Mesenchymal stem cell (in vitro differentiated cells and primary cell): ENCODE data around the gene ABHD11.
A peak's percentile ranks its signal among the peaks of the same experiment; 100 is the strongest.

Source experiments
- DNase-seq: peaks from one replicate; pipeline ENCODE4 v3.0.0-alpha.2; 2013
- H2AFZ ChIP-seq: one replicate; pipeline ENCODE4 v1.6.1; 2013; ENCODE audit warnings: low read depth, mild to moderate bottlenecking, control low read depth, inconsistent platforms, low read length, moderate library complexity
- H2AK5ac ChIP-seq: 2 replicates; pipeline ENCODE4 v1.6.1; 2013; ENCODE audit warnings: low read length, moderate library complexity, mild to moderate bottlenecking, inconsistent platforms; ENCODE audit not compliant: severe bottlenecking
- H2BK120ac ChIP-seq: one replicate; pipeline ENCODE4 v1.6.1; 2013; ENCODE audit warnings: low read depth, mild to moderate bottlenecking, inconsistent platforms, low read length, moderate library complexity
- H2BK12ac ChIP-seq, 2 experiments: one replicate each; pipeline ENCODE4 v1.6.1; 2013; ENCODE audit warnings: inconsistent platforms in 2 of 2, low read length in 2 of 2, mild to moderate bottlenecking in 2 of 2, moderate library complexity in 2 of 2, control low read depth in 1 of 2
- H2BK15ac ChIP-seq: one replicate; pipeline ENCODE4 v1.6.1; 2013; ENCODE audit warnings: mild to moderate bottlenecking, low read depth, inconsistent platforms; ENCODE audit not compliant: poor library complexity, severe bottlenecking
- H2BK5ac ChIP-seq: 2 replicates; pipeline ENCODE4 v1.6.1; 2013; ENCODE audit warnings: low read depth, mild to moderate bottlenecking, low read length, control low read depth, inconsistent platforms; ENCODE audit not compliant: poor library complexity, severe bottlenecking
- H3K14ac ChIP-seq, 2 experiments: one replicate each; pipeline ENCODE4 v1.6.1; 2013; ENCODE audit warnings: inconsistent platforms in 2 of 2, low read length in 2 of 2, control low read depth in 1 of 2, mild to moderate bottlenecking in 1 of 2, moderate library complexity in 1 of 2
- H3K18ac ChIP-seq, 2 experiments: one replicate each; pipeline ENCODE4 v1.6.1; 2013; ENCODE audit warnings: inconsistent platforms in 2 of 2, low read length in 2 of 2, control low read depth in 1 of 2, low read depth in 1 of 2, mild to moderate bottlenecking in 1 of 2
- H3K23ac ChIP-seq, 2 experiments: one replicate each; pipeline ENCODE4 v1.6.1; 2013; ENCODE audit warnings: inconsistent platforms in 2 of 2, low read length in 2 of 2, mild to moderate bottlenecking in 2 of 2, moderate library complexity in 2 of 2, control low read depth in 1 of 2
- H3K27ac ChIP-seq: 2 replicates; pipeline ENCODE4 v1.5.1; 2013; ENCODE audit warnings: mild to moderate bottlenecking, moderate library complexity, low read length, control low read depth, inconsistent platforms; ENCODE audit not compliant: poor library complexity, severe bottlenecking
- H3K27me3 ChIP-seq, 2 experiments: 2 replicates each; pipeline versions ENCODE4 v1.6.1 to v1.7.0; 2013; ENCODE audit warnings: low read length in 2 of 2, mild to moderate bottlenecking in 2 of 2, moderate library complexity in 2 of 2, control low read depth in 1 of 2, inconsistent platforms in 1 of 2; ENCODE audit not compliant: control insufficient read depth in 1 of 2, insufficient read depth in 1 of 2
- H3K36me3 ChIP-seq, 2 experiments: 2 replicates each; pipeline versions ENCODE4 v1.6.1 to v1.7.0; 2013; ENCODE audit warnings: low read length in 2 of 2, control low read depth in 1 of 2, inconsistent platforms in 1 of 2, low read depth in 1 of 2, mild to moderate bottlenecking in 1 of 2; ENCODE audit not compliant: insufficient read depth in 2 of 2, control insufficient read depth in 1 of 2
- H3K4ac ChIP-seq, 2 experiments: one replicate each; pipeline ENCODE4 v1.6.1; 2013; ENCODE audit warnings: inconsistent platforms in 2 of 2, low read length in 2 of 2, mild to moderate bottlenecking in 2 of 2, moderate library complexity in 2 of 2, control low read depth in 1 of 2, low read depth in 1 of 2
- H3K4me1 ChIP-seq: 2 replicates; pipeline ENCODE4 v1.6.1; 2013; ENCODE audit warnings: low read depth, low read length, control low read depth; ENCODE audit not compliant: control insufficient read depth, insufficient read depth
- H3K4me2 ChIP-seq: 2 replicates; pipeline ENCODE4 v1.6.1; 2013; ENCODE audit warnings: low read length, mild to moderate bottlenecking, inconsistent platforms; ENCODE audit not compliant: poor library complexity, severe bottlenecking
- H3K4me3 ChIP-seq, 2 experiments: 2 replicates each; pipeline versions ENCODE4 v1.5.1 to v1.7.0; 2013; ENCODE audit warnings: low read length in 2 of 2, mild to moderate bottlenecking in 2 of 2, control low read depth in 1 of 2, low read depth in 1 of 2; ENCODE audit not compliant: insufficient read depth in 1 of 2
- H3K79me1 ChIP-seq: replicated peaks from 2 replicates; pipeline ENCODE4 v1.6.1; 2013; ENCODE audit warnings: mild to moderate bottlenecking, control low read depth, low read length, inconsistent platforms; ENCODE audit not compliant: poor library complexity, severe bottlenecking
- H3K9ac ChIP-seq: 2 replicates; pipeline ENCODE4 v1.7.0; 2013; ENCODE audit warnings: mild to moderate bottlenecking, low read length, moderate library complexity
- H3K9me3 ChIP-seq: 2 replicates; pipeline ENCODE4 v1.7.0; 2013; ENCODE audit warnings: mild to moderate bottlenecking, low read length; ENCODE audit not compliant: control insufficient read depth
- H4K8ac ChIP-seq: one replicate; pipeline ENCODE4 v1.6.1; 2013; ENCODE audit warnings: inconsistent platforms, mild to moderate bottlenecking, low read length, moderate library complexity
- H4K91ac ChIP-seq: one replicate; pipeline ENCODE4 v1.6.1; 2013; ENCODE audit warnings: mild to moderate bottlenecking, low read length, inconsistent platforms
- WGBS: methylation state at CpG from one replicate; pipeline ENCODE4 v1.1.7; 2013; ENCODE audit warnings: mixed read lengths; 5-methylcytosine and 5-hydroxymethylcytosine counted together

Gene ABHD11

DNA sequence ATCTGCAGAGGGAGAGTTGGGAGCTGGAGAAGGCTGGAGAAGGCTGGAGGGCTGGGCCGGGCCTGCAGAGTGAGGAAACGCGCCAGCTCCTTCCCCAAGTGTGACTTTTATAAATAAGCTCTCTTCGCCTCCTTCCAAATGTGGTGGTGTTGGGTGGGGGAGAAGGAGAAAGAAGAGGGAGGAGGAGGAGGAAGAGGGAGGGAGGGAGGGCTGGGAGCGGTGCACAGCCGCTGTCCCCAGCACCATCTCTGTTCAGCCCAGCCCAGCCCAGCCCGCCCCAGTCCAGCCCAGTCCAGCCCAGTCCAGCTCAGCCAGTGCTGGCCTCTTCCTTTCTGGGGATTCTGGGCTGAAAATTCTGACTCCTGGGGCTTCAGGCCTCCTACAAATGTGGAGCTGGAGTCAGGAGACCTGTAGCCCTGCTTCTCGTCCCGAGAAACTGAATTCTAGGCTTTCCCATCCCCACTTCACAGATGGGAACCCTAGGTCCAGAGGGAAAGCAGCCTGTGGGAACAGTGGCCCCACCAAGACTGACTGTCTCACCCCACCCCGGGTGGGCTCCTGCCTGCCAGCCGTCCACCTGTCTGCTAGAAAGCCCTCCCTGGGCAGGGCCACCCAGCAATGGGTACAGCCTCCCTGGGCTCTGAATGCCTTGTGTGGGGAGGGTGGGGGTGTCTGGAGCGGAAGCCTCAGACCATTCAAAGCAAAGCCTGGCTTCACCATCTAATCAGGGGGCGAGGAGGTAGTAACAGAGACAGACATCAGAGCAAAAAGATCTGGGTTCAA is 21.4 kb downstream of the ABHD11 start:
- H3K18ac ChIP-seq: peak overlapping the region; percentile 34 to 46
- peak overlapping the region in 1 of 2 experiments; percentile 11 for H3K4ac ChIP-seq
- H2AFZ ChIP-seq: no peak overlapping the region
- H3K4me2 ChIP-seq: peak overlapping the region; percentile 74
- H2AK5ac ChIP-seq: peak overlapping the region; percentile 80
- H3K27ac ChIP-seq: peak overlapping the region; percentile 95
- peak overlapping the region; percentile 72 for H4K91ac ChIP-seq
- H2BK12ac ChIP-seq: peak overlapping the region; percentile 35 to 85
- DNase-seq: peak; percentile 64
- H3K23ac ChIP-seq: peak overlapping the region in 1 of 2 experiments; percentile 23
- peak overlapping the region; percentile 73 for H2BK15ac ChIP-seq
- H3K9ac ChIP-seq: peak overlapping the region; percentile 88
- H2BK120ac ChIP-seq: peak overlapping the region; percentile 73
- H3K27me3 ChIP-seq: no peaks in the 10 kb centered on the region
- peaks cover 50% of the 10 kb centered on the region for H3K4me1 ChIP-seq
- no peaks in the 10 kb centered on the region for H3K79me1 ChIP-seq
- H3K14ac ChIP-seq: no peak overlapping the region
- H3K36me3 ChIP-seq: peaks cover 21 to 27% of the 10 kb centered on the region in 2 experiments
- WGBS: 65% methylated on average over 7 of the region's 13 CpGs
- H3K9me3 ChIP-seq: no peaks in the 10 kb centered on the region
- H3K4me3 ChIP-seq: peak overlapping the region in 1 of 2 experiments; percentile 89
- H4K8ac ChIP-seq: peak overlapping the region; percentile 8
- peak overlapping the region; percentile 8 for H2BK5ac ChIP-seq

DNA sequence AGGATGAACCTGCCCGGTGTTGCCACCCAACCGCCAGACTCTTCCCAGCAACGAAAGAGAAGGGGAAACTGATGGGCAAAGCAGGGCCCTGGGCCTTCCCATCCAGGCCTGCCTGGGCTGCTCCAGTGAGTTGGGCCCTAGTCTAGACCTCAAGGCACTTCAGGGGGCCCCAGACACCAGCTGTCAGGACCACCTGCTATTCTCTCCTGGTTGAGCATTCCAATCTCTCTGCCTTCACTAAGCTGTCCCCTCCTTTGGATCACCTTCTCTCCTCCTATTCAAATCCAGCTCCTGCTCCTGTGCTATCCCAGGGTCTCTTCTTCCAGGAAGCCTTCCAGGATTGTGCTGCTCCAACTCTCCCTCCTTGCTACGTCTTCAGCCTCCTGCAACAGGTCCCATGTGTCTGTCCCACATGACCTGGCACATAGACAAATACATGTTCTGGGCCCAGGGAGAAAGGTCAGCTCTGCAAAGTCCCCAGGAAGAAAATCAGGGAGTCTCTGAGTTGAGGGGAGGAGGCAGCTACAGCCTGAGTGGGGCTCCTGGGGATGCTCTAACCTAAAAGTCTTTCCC is 22.2 kb downstream of the ABHD11 start:
- H2BK15ac ChIP-seq: peak overlapping the region; percentile 2
- H3K27ac ChIP-seq: peak overlapping the region; percentile 95
- H2BK12ac ChIP-seq: peak overlapping the region in 1 of 2 experiments; percentile 85
- no peaks in the 10 kb centered on the region for H3K9me3 ChIP-seq
- no peak overlapping the region for H4K8ac ChIP-seq
- peaks cover 27 to 29% of the 10 kb centered on the region in 2 experiments for H3K36me3 ChIP-seq
- peak overlapping the region in 1 of 2 experiments; percentile 40 for H3K18ac ChIP-seq
- H2BK120ac ChIP-seq: no peak overlapping the region
- peak overlapping the region; percentile 19 for H2BK5ac ChIP-seq
- H3K9ac ChIP-seq: peak overlapping the region; percentile 64
- no peak overlapping the region for H2AFZ ChIP-seq
- peak overlapping the region; percentile 80 for H2AK5ac ChIP-seq
- H3K14ac ChIP-seq: peak overlapping the region in 1 of 2 experiments; percentile 62
- WGBS: 85% methylated on average over 4 of the region's 4 CpGs
- peak overlapping the region; percentile 36 for H4K91ac ChIP-seq
- peak; percentile 14 for DNase-seq
- H3K4ac ChIP-seq: peak overlapping the region in 1 of 2 experiments; percentile 60
- H3K27me3 ChIP-seq: no peaks in the 10 kb centered on the region
- peak overlapping the region; percentile 35 for H3K4me2 ChIP-seq
- peak overlapping the region in 1 of 2 experiments; percentile 55 for H3K4me3 ChIP-seq
- H3K23ac ChIP-seq: no peak overlapping the region
- H3K79me1 ChIP-seq: no peaks in the 10 kb centered on the region
- H3K4me1 ChIP-seq: peaks cover 57% of the 10 kb centered on the region

DNA sequence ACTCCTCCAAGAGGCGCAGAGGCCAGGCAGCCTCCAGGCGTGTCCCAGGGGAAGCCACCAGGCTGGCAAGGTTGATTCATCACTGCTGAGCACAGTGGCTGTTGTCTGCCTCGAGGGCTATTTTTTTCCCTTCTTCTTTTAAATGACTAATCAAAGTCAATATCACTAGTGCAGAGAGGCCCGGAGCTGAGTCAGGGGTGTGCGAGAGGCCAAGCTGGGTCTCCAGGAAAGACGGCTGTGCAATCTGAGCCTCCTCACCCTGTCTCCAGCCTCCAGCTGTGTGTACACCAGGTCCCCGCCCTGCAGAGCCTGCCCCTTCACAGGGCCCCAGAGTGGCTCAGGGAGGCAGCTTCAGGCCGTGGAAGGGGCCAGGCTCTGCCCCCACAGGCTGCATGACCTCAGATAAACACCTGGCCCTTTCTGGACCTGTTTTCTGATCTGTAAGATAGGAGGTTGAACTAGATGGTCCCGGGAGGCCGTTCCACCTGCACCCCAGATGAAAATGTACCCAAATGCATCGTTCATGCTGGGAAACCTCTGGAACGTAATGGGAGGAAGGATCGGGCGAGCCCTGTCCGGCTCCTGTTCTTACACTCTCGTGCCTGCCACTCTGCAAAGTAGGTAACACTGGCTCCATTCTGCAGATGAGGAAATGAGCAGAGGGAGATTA is 22.8 kb downstream of the ABHD11 start:
- Histone ChIP-seq H4K8ac (peak overlapping the region; percentile 67), H2AK5ac (peak overlapping the region; percentile 56), H2BK120ac (no peak overlapping the region), H3K23ac (no peak overlapping the region), H3K4me3 (peak overlapping the region in 1 of 2 experiments; percentile 55), H3K14ac (peak overlapping the region in 1 of 2 experiments; percentile 39), H2BK15ac (no peak overlapping the region), H3K4me1 (peaks cover 59% of the 10 kb centered on the region), H3K4ac (peak overlapping the region in 1 of 2 experiments; percentile 60), H4K91ac (peak overlapping the region; percentile 74), H3K79me1 (no peaks in the 10 kb centered on the region), H2BK5ac (peak overlapping the region; percentile 35), H2BK12ac (peak overlapping the region in 1 of 2 experiments; percentile 85), H3K4me2 (peak overlapping the region; percentile 35), H3K36me3 (peaks cover 28 to 35% of the 10 kb centered on the region in 2 experiments), H3K9me3 (no peaks in the 10 kb centered on the region), H3K27me3 (no peaks in the 10 kb centered on the region), H3K27ac (peak overlapping the region; percentile 95), H3K9ac (peak overlapping the region; percentile 64), H3K18ac (peak overlapping the region in 1 of 2 experiments; percentile 77), H2AFZ (no peak overlapping the region)
- 28% methylated on average over 15 of the region's 16 CpGs for whole genome bisulfite sequencing
- DNase-seq: peak; percentile 97
